OCI-LY7 (cell line): ENCODE measurements around the gene TMEM53. TPM values are rescaled to one million over a fixed set of nuclear protein-coding genes. Genes with fewer than 3 reads are reported as not detected.

Experiments
- BruUV-seq: library from RNA; stranded (reverse); fragments of 400-500 nt; replicated peaks from 2 replicates; lab custom pipeline; 2021; lab: Mats Ljungman, UMichigan
- CTCF ChIA-PET: fragments of 300-600 bp; sonication (Branson Sonifier 250); formaldehyde crosslinking; loops from one replicate; lab custom pipeline; 2022; ENCODE audit warnings: antibody characterized with exemption; ENCODE audit not compliant: unreplicated experiment; lab: Charles Lee
- POLR2A ChIA-PET: fragments of 300-600 bp; sonication (Branson Sonifier 250); formaldehyde crosslinking; loops from one replicate; lab custom pipeline; 2022; ENCODE audit warnings: antibody characterized with exemption; lab: Charles Lee
- DNase-seq: peaks from one replicate; pipeline ENCODE4 v3.0.0-alpha.2; 2015; ENCODE audit warnings: low spot score
- H2AFZ ChIP-seq: fragments of 200-600 bp; sonication (generic), shearing (Covaris generic); 2 replicates; pipeline ENCODE4 v1.6.1; 2014; ENCODE audit warnings: mild to moderate bottlenecking, antibody characterized with exemption, low read length, moderate library complexity
- H3K27ac ChIP-seq: fragments of 200-600 bp; sonication (generic); 2 replicates; pipeline ENCODE4 v1.5.1; 2014; ENCODE audit warnings: mixed run types, low read depth, mild to moderate bottlenecking, moderate library complexity, low read length, inconsistent platforms; ENCODE audit not compliant: poor library complexity, severe bottlenecking
- H3K36me3 ChIP-seq: fragments of 200-600 bp; sonication (generic); 2 replicates; pipeline ENCODE4 v1.6.1; 2014; ENCODE audit warnings: mild to moderate bottlenecking, antibody characterized with exemption, low read length, moderate library complexity, mixed read lengths; ENCODE audit not compliant: insufficient read depth
- H3K4me1 ChIP-seq: fragments of 200-600 bp; sonication (generic); 2 replicates; pipeline ENCODE4 v1.5.1; 2014; ENCODE audit warnings: mild to moderate bottlenecking, low read length; ENCODE audit not compliant: insufficient read depth, poor library complexity, severe bottlenecking
- H3K4me2 ChIP-seq: fragments of 200-600 bp; sonication (generic); 2 replicates; pipeline ENCODE4 v1.6.1; 2014; ENCODE audit warnings: mild to moderate bottlenecking, low read length
- H3K4me3 ChIP-seq: fragments of 200-600 bp; sonication (generic); 2 replicates; pipeline ENCODE4 v1.5.1; 2014; ENCODE audit warnings: mild to moderate bottlenecking, low read depth, low read length; ENCODE audit not compliant: poor library complexity, severe bottlenecking
- H3K79me2 ChIP-seq: fragments of 200-600 bp; sonication (generic); 2 replicates; pipeline ENCODE4 v1.6.1; 2016; ENCODE audit warnings: low read depth, mild to moderate bottlenecking, low read length, moderate library complexity, mixed read lengths; ENCODE audit not compliant: insufficient read depth
- H3K9me2 ChIP-seq: fragments of 200-600 bp; sonication (generic); 2 replicates; pipeline ENCODE4 v1.6.1; 2016; ENCODE audit warnings: mild to moderate bottlenecking, low read length, mixed read lengths; ENCODE audit not compliant: insufficient read depth
- H3K9me3 ChIP-seq: fragments of 200-600 bp; sonication (generic); 2 replicates; pipeline ENCODE4 v1.6.1; 2014; ENCODE audit warnings: mild to moderate bottlenecking, mixed run types, low read length, mixed read lengths
- H4K20me1 ChIP-seq: fragments of 200-600 bp; sonication (generic); 2 replicates; pipeline ENCODE4 v1.6.1; 2014; ENCODE audit warnings: mild to moderate bottlenecking, antibody characterized with exemption, low read length, moderate library complexity, mixed read lengths; ENCODE audit not compliant: insufficient read depth
- EZH2phosphoT487 ChIP-seq: fragments of 200-600 bp; sonication (generic); IDR thresholded peaks from 2 replicates; pipeline ENCODE4 v1.6.1; 2018; ENCODE audit warnings: low read depth, borderline replicate concordance, mild to moderate bottlenecking, mixed run types, antibody characterized with exemption, low read length, moderate library complexity, mixed read lengths
- intact Hi-C: fragments of 100-400 bp; cut with micrococcal nuclease; formaldehyde crosslinking; loops from one replicate; pipeline ENCODE4 v1.10.0; 2022; ENCODE audit not compliant: unreplicated experiment
- total RNA-seq, 2 experiments: library from RNA; depleted of rRNA in 1 of 2; stranded (reverse); fragments of >200 nt in 1 of 2; shearing (Covaris generic) in 1 of 2; gene quantifications; 2 replicates each; pipeline ENCODE4 v1.2.3, GENCODE V29; 2014 to 2022
- TF ChIP-seq, protein P1 (sequence below): fragments of 200-600 bp; sonication (generic); conservative IDR thresholded peaks from 2 replicates; pipeline ENCODE4 v1.5.1; 2014; ENCODE audit warnings: mild to moderate bottlenecking, antibody characterized with exemption, low read length, moderate library complexity, mixed read lengths

TMEM53 gene
- total RNA-seq, 2 experiments from 2014 or later = 6.6 to 8.1 TPM

DNA sequence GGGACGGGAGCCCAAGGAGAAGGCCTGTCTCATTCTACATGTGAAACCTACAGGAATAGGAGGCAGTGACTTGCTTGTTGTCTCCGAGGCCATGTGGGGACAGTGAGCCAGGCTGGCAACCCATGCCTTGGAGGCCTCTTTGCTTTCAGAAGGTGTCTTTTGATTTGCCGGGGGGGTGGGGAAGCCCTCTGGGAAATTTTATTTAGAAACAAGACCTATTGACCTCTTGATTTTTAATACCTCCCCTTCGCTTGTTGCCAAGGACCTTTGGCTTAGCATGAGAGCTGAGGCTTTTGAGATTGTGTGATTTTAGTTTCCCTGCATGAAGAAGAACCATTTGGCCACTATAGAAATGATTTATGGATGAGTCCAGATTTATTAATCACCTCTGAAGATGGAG is 4.3 kb upstream of the TMEM53 start:
- DNase-seq = no peak
- no TSS peak for BruUV-seq
- Histone ChIP-seq H3K4me1 (peaks cover 35% of the 10 kb centered on the region), H3K4me2 (no peak overlapping the region), H3K79me2 (no peaks in the 10 kb centered on the region), H3K36me3 (no peaks in the 10 kb centered on the region), H3K9me3 (no peaks in the 10 kb centered on the region), H4K20me1 (no peaks in the 10 kb centered on the region), H3K4me3 (no peak overlapping the region), H3K9me2 (no peaks in the 10 kb centered on the region), H2AFZ (no peak overlapping the region), H3K27ac (no peak overlapping the region)
- ChIA-PET CTCF (no interaction called here), POLR2A (no interaction called here)
- intact Hi-C loops = no loop called here
- TF ChIP-seq, protein P1, sequence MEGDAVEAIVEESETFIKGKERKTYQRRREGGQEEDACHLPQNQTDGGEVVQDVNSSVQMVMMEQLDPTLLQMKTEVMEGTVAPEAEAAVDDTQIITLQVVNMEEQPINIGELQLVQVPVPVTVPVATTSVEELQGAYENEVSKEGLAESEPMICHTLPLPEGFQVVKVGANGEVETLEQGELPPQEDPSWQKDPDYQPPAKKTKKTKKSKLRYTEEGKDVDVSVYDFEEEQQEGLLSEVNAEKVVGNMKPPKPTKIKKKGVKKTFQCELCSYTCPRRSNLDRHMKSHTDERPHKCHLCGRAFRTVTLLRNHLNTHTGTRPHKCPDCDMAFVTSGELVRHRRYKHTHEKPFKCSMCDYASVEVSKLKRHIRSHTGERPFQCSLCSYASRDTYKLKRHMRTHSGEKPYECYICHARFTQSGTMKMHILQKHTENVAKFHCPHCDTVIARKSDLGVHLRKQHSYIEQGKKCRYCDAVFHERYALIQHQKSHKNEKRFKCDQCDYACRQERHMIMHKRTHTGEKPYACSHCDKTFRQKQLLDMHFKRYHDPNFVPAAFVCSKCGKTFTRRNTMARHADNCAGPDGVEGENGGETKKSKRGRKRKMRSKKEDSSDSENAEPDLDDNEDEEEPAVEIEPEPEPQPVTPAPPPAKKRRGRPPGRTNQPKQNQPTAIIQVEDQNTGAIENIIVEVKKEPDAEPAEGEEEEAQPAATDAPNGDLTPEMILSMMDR = no peak
- no peak for TF ChIP-seq EZH2phosphoT487

DNA sequence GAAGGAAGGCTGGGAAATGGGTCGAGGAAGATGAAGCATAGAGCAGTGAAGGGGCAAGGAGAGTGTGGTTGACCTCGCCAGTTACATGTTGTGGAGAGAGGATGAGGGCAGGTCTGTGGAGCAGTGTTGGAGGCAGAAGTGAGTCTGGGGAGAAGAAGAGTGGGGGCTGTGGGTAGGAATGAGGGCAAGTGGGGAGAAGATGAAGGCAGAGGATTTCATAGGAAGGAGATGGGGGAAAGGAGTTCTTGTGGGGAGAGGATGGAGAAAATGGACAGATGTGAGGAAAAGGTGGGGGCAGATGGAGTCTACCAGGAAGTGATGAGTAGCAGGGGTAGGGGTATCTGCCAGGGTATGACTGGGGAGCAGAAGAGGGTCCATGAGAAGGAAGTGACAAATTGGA is 3.8 kb upstream of the TMEM53 start:
- Histone ChIP-seq H3K79me2 (no peaks in the 10 kb centered on the region), H3K9me2 (no peaks in the 10 kb centered on the region), H3K4me1 (peaks cover 40% of the 10 kb centered on the region), H3K4me3 (no peak overlapping the region), H3K9me3 (no peaks in the 10 kb centered on the region), H3K36me3 (no peaks in the 10 kb centered on the region), H3K4me2 (no peak overlapping the region), H4K20me1 (no peaks in the 10 kb centered on the region), H2AFZ (no peak overlapping the region), H3K27ac (no peak overlapping the region)
- TF ChIP-seq, protein P1 = no peak
- intact Hi-C loops = no loop called here
- no peak for DNase-seq
- POLR2A ChIA-PET = no interaction called here
- no TSS peak for BruUV-seq
- CTCF ChIA-PET = no interaction called here

DNA sequence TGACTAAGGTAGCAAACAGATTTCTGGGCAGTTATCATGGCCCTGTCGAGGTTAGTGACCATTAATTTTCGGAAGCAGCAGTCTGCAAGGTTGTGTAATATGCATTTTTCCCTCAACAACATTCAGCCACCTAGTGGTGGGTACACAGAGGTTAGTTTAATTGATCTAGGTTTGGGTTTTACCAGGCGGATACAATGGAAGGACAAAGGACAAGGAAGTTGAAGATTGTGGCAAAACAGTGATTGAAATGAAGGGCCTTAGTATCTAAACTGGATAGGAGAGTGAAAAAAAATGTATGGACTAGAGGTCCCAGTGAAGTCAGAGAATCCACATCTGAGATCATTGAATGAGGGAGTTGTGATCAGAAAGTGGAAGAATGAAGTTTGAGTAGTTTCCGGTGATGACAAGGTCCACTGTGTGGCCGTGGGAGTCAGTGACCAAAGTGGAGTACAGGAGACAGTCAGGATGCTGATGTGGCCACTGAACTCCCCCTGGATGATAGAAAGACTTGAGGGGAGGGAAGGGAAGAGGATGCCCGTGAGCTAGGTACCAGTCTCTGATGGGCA is 3.0 kb upstream of the TMEM53 start:
- DNase-seq = peak; percentile 66
- H2AFZ ChIP-seq = peak overlapping the region; percentile 12; the same call in 1 of the 2 replicates
- TF ChIP-seq EZH2phosphoT487 = no peak
- TF ChIP-seq, protein P1 = peak; percentile 91
- H3K79me2 ChIP-seq = no peaks in the 10 kb centered on the region
- ChIA-PET CTCF (interaction anchor here (0.8 kb wide), 1 partner anchor 45 kb away, joined by 3 read pairs; no protein-coding TSS in a partner anchor), POLR2A (interaction anchor here (0.6 to 2.1 kb wide), 3 partner anchors 15 to 45 kb away, joined by 3 to 6 read pairs (median 3); no protein-coding TSS in a partner anchor)
- peak overlapping the region; percentile 13 for H3K4me3 ChIP-seq
- H3K9me3 ChIP-seq = no peaks in the 10 kb centered on the region
- no peaks in the 10 kb centered on the region for H3K9me2 ChIP-seq
- H3K4me2 ChIP-seq = peak overlapping the region; percentile 59
- no peaks in the 10 kb centered on the region for H3K36me3 ChIP-seq
- no TSS peak for BruUV-seq
- peak overlapping the region; percentile 70 for H3K27ac ChIP-seq
- H3K4me1 ChIP-seq = peaks cover 48% of the 10 kb centered on the region
- H4K20me1 ChIP-seq = no peaks in the 10 kb centered on the region
- intact Hi-C loops = loop anchor here (2.0 kb wide), 2 partner anchors 36 to 44 kb away; no protein-coding TSS in a partner anchor
